ENCODE data around the gene LRIG2. TPM values are rescaled to one million over a fixed set of nuclear protein-coding genes. Genes with fewer than 3 reads are reported as not detected.

LRIG2 gene
- total RNA-seq, 3 donors from 2014 or later (not counting 1 experiment from before 2014, with no cell fraction given), result 20.2 to 28.5 (median 23.7) TPM

DNA sequence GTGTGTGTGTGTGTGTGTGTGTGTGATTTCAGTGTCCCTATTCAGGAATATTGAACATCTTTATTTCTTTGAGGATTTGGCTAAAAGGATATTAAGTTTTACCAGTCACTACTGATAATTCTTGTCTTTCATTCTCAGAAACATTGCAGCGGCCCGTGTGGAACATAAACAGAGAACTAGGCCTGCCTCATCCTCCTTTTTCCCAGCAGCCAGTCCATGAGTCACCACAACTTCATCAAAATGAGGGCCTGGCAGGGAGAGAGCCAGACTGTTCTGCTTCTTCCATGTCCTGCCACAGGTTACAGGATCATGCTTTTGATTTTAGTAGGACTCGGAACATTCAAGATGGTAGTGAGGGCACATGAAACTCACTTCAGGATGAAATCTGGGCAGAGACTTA lies 50.7 kb downstream of the LRIG2 start:
- 100% methylated on average over 3 of the region's 3 CpGs for whole genome bisulfite sequencing (ENCODE audit: insufficient coverage)
- Histone ChIP-seq H3K27ac (ENCODE audit: low read length) (no peak overlapping the region), H3K27me3 (ENCODE audit: control insufficient read depth, insufficient read depth, low read length) (no peaks in the 10 kb centered on the region)

DNA sequence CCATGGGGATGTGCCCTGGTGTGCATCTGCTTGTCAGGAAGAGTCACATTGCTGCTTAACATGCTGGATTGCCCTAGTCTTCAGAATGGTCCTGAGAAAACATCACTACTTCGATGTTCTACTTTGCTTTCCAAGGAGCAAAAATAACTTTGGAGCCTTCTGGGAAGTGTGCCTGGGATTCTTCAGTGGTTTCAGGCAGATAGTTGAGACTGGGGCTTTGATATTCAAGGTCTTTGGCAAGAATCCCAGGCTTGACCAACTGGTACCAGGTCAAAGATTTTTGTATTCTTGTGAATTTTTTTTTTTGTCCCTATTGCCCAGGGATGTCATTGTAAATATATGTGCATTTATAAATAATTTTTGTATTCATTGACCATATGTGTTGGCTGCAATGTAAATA lies 51.4 kb downstream of the LRIG2 start:
- Histone ChIP-seq H3K4me3 (ENCODE audit: low read length) (no peak overlapping the region), H3K36me3 (ENCODE audit: control insufficient read depth, insufficient read depth, low read length) (peaks cover 64% of the 10 kb centered on the region), H3K4me1 (ENCODE audit: control insufficient read depth, insufficient read depth, low read length) (no peaks in the 10 kb centered on the region), H3K9me3 (ENCODE audit: control insufficient read depth, insufficient read depth, low read length) (no peaks in the 10 kb centered on the region), H3K27me3 (ENCODE audit: control insufficient read depth, insufficient read depth, low read length) (no peaks in the 10 kb centered on the region), H3K27ac (ENCODE audit: low read length) (no peak overlapping the region)
- WGBS (ENCODE audit: insufficient coverage), result 100% methylated on average over 1 of the region's 1 CpG
- Mint-ChIP-seq H3K27ac (no peak overlapping the region), H3K9me3 (no peaks in the 10 kb centered on the region), H3K4me1 (peaks cover 10 to 15% of the 10 kb centered on the region in 2 donors), H3K36me3 (peaks cover 27% of the 10 kb centered on the region), H3K4me3 (no peak overlapping the region), H3K27me3 (ENCODE audit: low read depth in 2 of 2) (no peaks in the 10 kb centered on the region)
- TF ChIP-seq, protein P1, sequence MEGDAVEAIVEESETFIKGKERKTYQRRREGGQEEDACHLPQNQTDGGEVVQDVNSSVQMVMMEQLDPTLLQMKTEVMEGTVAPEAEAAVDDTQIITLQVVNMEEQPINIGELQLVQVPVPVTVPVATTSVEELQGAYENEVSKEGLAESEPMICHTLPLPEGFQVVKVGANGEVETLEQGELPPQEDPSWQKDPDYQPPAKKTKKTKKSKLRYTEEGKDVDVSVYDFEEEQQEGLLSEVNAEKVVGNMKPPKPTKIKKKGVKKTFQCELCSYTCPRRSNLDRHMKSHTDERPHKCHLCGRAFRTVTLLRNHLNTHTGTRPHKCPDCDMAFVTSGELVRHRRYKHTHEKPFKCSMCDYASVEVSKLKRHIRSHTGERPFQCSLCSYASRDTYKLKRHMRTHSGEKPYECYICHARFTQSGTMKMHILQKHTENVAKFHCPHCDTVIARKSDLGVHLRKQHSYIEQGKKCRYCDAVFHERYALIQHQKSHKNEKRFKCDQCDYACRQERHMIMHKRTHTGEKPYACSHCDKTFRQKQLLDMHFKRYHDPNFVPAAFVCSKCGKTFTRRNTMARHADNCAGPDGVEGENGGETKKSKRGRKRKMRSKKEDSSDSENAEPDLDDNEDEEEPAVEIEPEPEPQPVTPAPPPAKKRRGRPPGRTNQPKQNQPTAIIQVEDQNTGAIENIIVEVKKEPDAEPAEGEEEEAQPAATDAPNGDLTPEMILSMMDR (IDR thresholded peaks at IDR 0.05), result no peak
- intact Hi-C loops (cut with micrococcal nuclease), result no loop called here
- DNase-seq (no peak), ATAC-seq (no peak)

More for the DNA sequence above, 50.7 kb downstream of the LRIG2 start:
- peaks cover 10 to 15% of the 10 kb centered on the region in 2 donors for H3K4me1 Mint-ChIP-seq
- TF ChIP-seq, protein P1 (IDR thresholded peaks at IDR 0.05), result no peak
- Histone ChIP-seq H3K4me3 (ENCODE audit: low read length) (no peak overlapping the region), H3K4me1 (ENCODE audit: control insufficient read depth, insufficient read depth, low read length) (no peaks in the 10 kb centered on the region), H3K36me3 (ENCODE audit: control insufficient read depth, insufficient read depth, low read length) (peaks cover 69% of the 10 kb centered on the region), H3K9me3 (ENCODE audit: control insufficient read depth, insufficient read depth, low read length) (no peaks in the 10 kb centered on the region)
- no peak overlapping the region for H3K4me3 Mint-ChIP-seq
- ATAC-seq (no peak), DNase-seq (no peak)
- H3K9me3 Mint-ChIP-seq, result no peaks in the 10 kb centered on the region
- no peaks in the 10 kb centered on the region for H3K27me3 Mint-ChIP-seq (ENCODE audit: low read depth in 2 of 2)
- H3K36me3 Mint-ChIP-seq, result peaks cover 33% of the 10 kb centered on the region
- intact Hi-C loops (cut with micrococcal nuclease), result no loop called here
- no peak overlapping the region for H3K27ac Mint-ChIP-seq

DNA sequence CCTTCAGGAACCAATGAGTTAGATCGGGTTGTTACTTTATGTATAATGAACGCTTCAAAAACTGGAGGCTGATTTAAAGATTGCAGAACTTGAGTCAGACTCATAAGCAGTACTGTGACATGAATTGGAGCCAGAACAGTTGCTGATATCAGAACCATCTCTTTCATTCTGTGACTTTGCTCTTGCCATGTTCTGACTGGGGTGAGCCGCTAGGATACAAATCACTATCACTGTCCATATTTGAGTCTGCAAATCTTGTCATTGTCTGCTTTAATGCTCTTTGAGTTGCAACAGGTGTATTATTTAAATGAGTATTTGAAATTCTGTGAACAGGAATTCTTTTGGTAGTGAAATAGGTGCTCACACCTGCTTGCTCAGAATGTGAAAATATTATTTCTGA lies 52.5 kb downstream of the LRIG2 start:
- intact Hi-C loops (cut with micrococcal nuclease), result no loop called here
- Mint-ChIP-seq H3K4me3 (no peak overlapping the region), H3K27me3 (ENCODE audit: low read depth in 2 of 2) (no peaks in the 10 kb centered on the region), H3K36me3 (peaks cover 23% of the 10 kb centered on the region), H3K9me3 (no peaks in the 10 kb centered on the region), H3K4me1 (peaks cover 15 to 19% of the 10 kb centered on the region in 2 donors), H3K27ac (peak overlapping the region; percentile 29 to 70)
- H3K27me3 ChIP-seq (ENCODE audit: control insufficient read depth, insufficient read depth, low read length), result no peaks in the 10 kb centered on the region
- peaks cover 3% of the 10 kb centered on the region for H3K4me1 ChIP-seq (ENCODE audit: control insufficient read depth, insufficient read depth, low read length)
- DNase-seq (no peak), ATAC-seq (no peak)
- H3K4me3 ChIP-seq (ENCODE audit: low read length), result no peak overlapping the region
- peaks cover 53% of the 10 kb centered on the region for H3K36me3 ChIP-seq (ENCODE audit: control insufficient read depth, insufficient read depth, low read length)
- TF ChIP-seq, protein P1 (IDR thresholded peaks at IDR 0.05), result no peak
- H3K27ac ChIP-seq (ENCODE audit: low read length), result no peak overlapping the region
- H3K9me3 ChIP-seq (ENCODE audit: control insufficient read depth, insufficient read depth, low read length), result no peaks in the 10 kb centered on the region
- 88% methylated on average over 3 of the region's 3 CpGs for WGBS (ENCODE audit: insufficient coverage)

DNA sequence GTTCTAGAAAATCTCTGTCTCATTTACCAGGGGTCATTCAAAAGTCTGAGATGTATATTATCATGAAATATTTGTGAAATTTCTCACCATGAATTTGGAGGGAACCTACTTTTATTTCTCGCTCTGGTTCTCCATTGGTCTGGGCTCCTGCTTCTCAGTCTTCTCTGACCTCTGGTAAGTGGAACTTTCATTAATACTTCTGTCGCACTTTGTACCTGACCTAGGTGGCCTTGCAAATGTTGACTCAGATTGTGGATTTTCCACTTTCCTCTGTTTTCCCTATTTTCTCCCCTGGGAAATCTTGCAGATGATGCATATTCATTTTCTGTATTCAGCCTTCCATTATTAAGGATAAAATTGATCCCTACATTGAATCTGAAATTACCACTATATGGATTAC lies 53.2 kb downstream of the LRIG2 start:
- Mint-ChIP-seq H3K36me3 (peaks cover 23% of the 10 kb centered on the region), H3K4me3 (no peak overlapping the region), H3K4me1 (peaks cover 15 to 19% of the 10 kb centered on the region in 2 donors), H3K9me3 (no peaks in the 10 kb centered on the region), H3K27ac (peak overlapping the region; percentile 29 to 70), H3K27me3 (ENCODE audit: low read depth in 2 of 2) (no peaks in the 10 kb centered on the region)
- intact Hi-C loops (cut with micrococcal nuclease), result no loop called here
- Histone ChIP-seq H3K9me3 (ENCODE audit: control insufficient read depth, insufficient read depth, low read length) (no peaks in the 10 kb centered on the region), H3K36me3 (ENCODE audit: control insufficient read depth, insufficient read depth, low read length) (peaks cover 48% of the 10 kb centered on the region), H3K4me3 (ENCODE audit: low read length) (no peak overlapping the region), H3K4me1 (ENCODE audit: control insufficient read depth, insufficient read depth, low read length) (peaks cover 3% of the 10 kb centered on the region), H3K27me3 (ENCODE audit: control insufficient read depth, insufficient read depth, low read length) (no peaks in the 10 kb centered on the region), H3K27ac (ENCODE audit: low read length) (no peak overlapping the region)
- no peak for ATAC-seq
- WGBS (ENCODE audit: insufficient coverage), result 94% methylated on average over 2 of the region's 2 CpGs
- TF ChIP-seq, protein P1 (IDR thresholded peaks at IDR 0.05), result no peak
- DNase-seq, result no peak
